ENCODE data around the gene PLPPR5.
A peak's percentile ranks its signal among the peaks of the same experiment; 100 is the strongest.

The PLPPR5 gene

GRCh38 chr1:98967122-98967521 is 37.5 kb downstream of the PLPPR5 start:
- no peak for DNase-seq

DNA sequence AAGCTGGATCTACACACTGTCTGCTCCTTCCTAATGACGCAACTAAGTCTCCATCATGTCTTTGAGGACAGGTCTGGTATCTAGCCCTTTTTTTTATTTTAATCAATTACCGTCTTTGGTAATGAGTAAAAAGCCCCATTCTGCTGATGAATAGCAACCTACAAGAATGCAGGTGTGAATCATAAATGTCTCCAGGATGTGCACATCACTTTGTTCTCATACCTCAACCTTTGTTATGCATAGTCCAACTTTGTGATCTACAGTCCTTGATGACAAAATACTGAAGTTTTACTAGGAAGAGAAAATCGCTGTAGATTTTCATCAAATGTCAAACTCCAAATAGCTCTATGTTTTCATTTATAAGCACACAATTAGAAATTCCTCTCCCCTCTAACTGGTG is 39.3 kb downstream of the PLPPR5 start:
- DNase-seq, result no peak

- DNase-seq, result no peak
Measured at GRCh38 chr1:98964198-98964597, 40.5 kb downstream of the PLPPR5 start.

DNA sequence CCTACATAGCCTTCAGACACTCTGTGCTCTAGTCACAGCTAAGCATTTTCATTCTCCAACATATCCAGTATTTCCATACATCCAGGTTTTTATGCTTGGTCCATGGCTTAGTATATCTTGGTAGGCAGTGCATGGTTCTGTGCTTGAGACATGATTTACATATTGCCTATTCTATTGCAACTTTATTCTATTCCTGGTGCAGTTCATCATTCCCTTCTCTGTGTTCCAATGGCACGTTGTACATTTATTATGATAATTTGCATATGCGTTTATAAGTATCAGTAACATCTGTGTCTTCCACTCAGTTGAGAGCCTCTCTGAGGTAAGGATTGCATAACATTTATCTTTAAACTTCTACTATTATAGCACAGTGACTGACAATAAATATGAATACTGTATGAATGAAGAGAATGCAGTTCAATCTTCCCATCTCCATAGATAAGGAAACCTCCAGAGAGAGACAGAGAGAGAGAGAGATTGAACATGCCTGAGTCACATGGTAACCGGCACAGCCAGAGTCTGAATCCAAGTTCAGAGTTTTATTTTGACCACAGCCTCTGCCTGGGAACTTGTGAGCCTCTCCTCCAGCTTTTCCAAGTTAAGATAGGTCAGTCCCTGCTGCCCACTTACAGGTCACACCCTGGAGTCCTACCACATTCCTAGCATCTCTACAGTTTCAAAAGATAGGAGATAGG is 41.5 kb downstream of the PLPPR5 start:
- no peak for DNase-seq

DNA sequence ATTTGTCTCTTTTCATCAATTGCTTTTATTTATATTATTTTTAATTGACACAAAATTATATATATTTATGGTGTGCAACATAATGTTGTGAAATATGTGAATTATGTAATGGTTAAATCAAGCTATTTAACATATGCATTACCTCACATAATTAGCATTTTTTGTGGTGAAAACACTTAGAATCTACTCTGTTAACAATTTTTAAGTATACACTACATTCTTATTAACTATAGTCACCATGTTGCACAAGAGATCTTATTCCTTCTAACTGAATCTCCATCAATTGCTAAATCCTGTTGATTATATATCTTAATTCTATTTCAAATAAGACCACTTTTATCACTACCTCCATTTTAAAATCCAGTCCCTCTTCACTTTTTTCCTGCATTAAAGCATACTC is 42.5 kb downstream of the PLPPR5 start:
- DNase-seq, result no peak

GRCh38 chr1:98949621-98950020 is 55.0 kb downstream of the PLPPR5 start:
- DNase-seq, result no peak

- DNase-seq, result no peak
Measured at GRCh38 chr1:98949166-98949565, 55.5 kb downstream of the PLPPR5 start.

DNA sequence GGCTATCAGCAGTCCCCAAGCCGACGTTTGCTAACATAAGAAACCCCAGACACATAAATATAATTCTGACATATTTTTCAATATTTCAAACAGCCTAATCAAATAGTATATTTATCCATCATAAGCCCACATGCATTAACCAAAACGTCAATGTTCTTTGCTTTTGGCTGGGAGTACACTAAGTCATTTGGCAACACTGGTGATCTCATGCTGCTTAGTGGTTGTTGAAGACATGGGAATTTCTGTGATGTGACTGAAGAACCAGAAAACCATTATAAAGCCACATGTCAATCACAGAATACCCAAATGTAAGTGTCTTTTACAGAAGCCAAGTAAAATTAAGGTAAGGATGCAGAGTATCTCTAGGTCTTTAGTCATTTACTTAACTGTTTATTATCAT is 57.6 kb downstream of the PLPPR5 start:
- DNase-seq, result no peak

- no peak for DNase-seq
Measured at GRCh38 chr1:98940722-98941079, 64.0 kb downstream of the PLPPR5 start.

GRCh38 chr1:98940069-98940721 is 64.5 kb downstream of the PLPPR5 start:
- DNase-seq, result no peak

DNA sequence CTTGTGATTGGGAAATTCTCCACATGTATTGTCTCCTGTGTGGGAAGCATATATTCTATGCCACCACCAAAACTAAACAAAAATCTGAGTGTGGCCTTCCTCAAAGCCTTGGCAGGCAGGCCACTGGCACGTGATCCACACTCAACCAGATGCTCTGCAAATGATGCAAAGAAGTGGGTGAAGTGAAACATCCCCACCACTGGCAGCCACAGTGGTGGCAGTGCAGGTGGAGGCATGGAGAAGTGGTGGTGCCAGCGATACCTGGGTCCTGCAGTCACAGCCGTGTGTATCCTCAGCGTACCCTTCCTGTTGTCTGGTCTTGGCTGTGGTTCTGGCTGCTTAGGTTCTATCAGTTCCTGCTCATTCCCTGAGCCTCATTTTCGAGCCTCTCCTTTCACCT is 65.2 kb downstream of the PLPPR5 start:
- DNase-seq, result no peak

GRCh38 chr1:98937347-98937746 is 67.3 kb downstream of the PLPPR5 start:
- no peak for DNase-seq

GRCh38 chr1:98932184-98932583 is 72.5 kb downstream of the PLPPR5 start:
- no peak for DNase-seq

DNA sequence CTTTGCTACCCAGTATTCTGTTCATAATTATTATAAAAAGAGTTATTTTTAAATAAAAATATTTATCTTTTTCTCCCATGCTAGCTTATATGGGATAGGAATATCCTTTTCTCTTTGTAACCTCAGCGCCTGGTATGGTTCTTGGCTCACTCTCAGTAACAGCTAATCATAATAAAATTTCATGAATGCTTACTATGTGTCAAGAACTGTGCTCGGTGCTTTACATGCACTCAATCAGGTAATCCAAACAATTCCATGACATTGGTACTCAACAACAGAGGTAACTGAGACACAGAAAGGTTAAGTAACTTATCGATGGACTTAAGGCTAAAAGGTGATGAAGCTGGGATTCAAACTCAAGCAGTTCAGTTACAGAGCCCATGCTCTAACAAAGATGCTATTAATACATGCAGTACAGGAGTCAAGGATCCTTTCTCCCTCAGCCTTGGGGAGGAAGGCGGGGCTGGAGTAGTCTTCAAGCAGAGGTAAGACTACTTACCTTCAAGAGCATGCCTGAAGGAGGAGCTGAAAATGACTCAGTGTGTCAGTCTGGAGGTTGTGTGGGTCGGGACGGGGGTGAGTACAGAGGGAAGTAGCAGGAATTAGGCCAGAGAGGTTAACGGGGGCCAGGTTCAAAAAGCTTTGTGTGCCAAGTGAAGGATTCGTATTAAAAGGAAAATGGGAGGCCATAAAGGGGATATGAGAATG is 73.4 kb downstream of the PLPPR5 start:
- no peak for DNase-seq

- peak; percentile 19 for DNase-seq
Measured at GRCh38 chr1:98929437-98929836, 75.2 kb downstream of the PLPPR5 start.

- DNase-seq, result no peak
Measured at GRCh38 chr1:98926597-98926996, 78.1 kb downstream of the PLPPR5 start.

DNA sequence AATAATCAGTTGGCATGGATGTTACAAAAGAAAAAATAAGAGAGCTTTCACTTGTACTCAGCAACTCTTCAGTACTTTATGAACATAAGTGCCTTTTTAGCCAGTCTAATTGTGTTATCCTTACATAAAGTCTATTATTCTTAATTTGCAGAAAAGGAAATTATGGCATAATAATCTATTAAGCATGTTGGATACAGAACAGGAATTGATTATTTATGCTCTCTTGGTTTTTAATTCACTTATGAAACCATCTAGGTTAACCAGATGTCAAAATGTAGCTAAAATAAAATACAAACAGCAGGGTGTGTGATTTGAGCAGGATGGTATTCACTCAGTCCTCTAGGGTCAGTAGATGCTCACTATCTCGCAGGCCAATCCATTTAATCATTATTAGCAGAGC is 79.7 kb downstream of the PLPPR5 start:
- no peak for DNase-seq

DNA sequence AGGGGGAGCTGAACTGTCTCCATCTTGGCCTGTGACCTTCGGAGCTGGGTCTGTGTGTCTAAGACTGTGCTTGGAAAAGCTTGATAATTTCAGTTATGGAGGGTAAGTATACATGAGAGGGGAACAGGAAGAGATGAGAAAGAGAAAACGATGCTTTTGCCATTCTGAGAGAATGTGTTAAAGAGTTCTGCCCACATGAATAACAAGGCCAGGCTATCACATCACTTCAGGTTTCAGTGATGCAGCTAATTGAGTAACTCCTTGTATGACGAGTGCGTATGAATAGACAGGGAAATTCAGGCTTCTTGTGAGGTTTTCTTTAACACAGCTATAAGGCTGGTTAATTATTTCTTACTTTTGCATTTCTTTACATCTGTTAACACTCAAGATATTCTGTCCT is 81.0 kb downstream of the PLPPR5 start:
- no peak for DNase-seq

- no peak for DNase-seq
Measured at GRCh38 chr1:98921817-98922216, 82.8 kb downstream of the PLPPR5 start.

GRCh38 chr1:98920441-98921110 is 84.1 kb downstream of the PLPPR5 start:
- DNase-seq, result no peak

DNA sequence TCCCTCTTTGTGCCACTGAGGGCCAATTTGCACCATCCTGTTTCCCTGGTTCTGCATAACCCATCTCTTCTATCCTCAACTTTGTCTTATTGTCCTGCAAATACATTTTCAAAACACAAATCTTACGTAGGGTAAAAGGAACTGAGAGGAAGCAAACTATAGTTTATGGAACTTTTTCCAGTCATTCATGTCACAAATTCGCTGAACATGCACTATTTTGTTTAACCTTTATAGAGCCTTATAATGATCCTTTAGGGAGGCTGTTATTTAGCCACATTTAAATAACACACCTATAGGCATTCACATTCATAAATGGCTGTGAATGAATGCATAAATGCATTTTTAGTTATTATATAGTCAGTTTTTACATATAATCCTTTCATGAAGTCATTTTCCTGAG is 85.0 kb downstream of the PLPPR5 start:
- DNase-seq, result no peak

GRCh38 chr1:98919211-98919610 is 85.5 kb downstream of the PLPPR5 start:
- DNase-seq, result no peak

DNA sequence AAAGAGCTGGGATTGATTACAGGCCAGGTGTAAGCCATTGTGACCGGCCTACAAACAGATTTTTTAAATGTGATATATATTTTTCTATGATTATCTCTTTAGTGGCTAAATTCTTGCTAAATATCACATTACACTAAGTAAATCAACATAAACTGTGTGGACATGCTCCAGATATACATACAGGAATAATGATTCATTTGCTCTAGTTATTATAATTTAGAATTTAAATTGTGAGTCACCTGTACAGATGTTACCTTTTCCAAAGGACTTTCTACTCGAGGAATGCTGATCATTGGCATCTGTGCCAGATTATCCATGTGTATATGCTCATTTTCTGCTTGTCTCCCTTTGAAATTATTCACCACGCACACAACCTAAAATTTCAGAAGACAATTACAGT is 90.1 kb downstream of the PLPPR5 start:
- DNase-seq, result no peak

DNA sequence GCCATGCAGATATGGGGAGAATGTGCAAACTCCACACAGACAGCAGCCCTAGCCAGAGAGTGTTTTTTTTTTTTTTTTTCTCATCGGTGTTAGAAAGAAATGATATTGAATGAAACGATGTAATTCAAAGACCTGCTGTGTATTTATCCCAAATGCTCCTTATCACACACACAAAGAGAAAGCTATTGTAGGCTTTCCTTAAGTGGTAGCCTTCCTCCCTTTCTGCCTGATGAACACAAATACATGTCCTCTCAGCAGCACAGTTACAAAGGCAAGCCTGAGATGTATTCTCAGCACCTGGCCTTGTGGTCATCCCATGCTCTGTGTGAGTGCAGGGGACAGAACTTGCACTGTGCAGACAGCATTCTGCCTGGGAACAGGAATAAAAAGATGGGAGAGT is 93.8 kb downstream of the PLPPR5 start:
- no peak for DNase-seq

Measured in NCI-H69 (cell line).